Measurements from ENCODE around the gene THBS1. TPM values are rescaled to one million over a fixed set of nuclear protein-coding genes. Genes with fewer than 3 reads are reported as not detected.

Gene THBS1
- total and polyA plus RNA-seq, 4 experiments from 2014 or later: 0.77 to 7.6 (median 2.6) TPM

- intact Hi-C loops (cut with micrococcal nuclease): no loop called here
- Mint-ChIP-seq H3K36me3 (no peaks in the 10 kb centered on the region), H3K27ac (no peak overlapping the region), H3K9me3 (peaks cover 1 to 19% (median 12%) of the 10 kb centered on the region in 8 donors), H3K27me3 (peaks cover 1% of the 10 kb centered on the region in 2 donors), H3K4me1 (peaks cover 0 to 2% (median under 1%) of the 10 kb centered on the region in 4 donors), H3K4me3 (no peak overlapping the region)
- H3K27ac ChIP-seq (ENCODE audit: low read depth, low read length): no peak overlapping the region
- H3K27me3 ChIP-seq (ENCODE audit: insufficient read depth, low read length): no peaks in the 10 kb centered on the region
- H3K4me1 ChIP-seq (ENCODE audit: insufficient read depth, low read length): no peaks in the 10 kb centered on the region
- CTCF ChIA-PET (ENCODE audit: partially characterized antibody): interaction anchor here (1.1 to 2.8 kb wide), 5 partner anchors 11 to 152 kb away, joined by 3 to 7 read pairs (median 4); no protein-coding TSS in a partner anchor
- DNase-seq: no peak
- no peak overlapping the region for H3K4me3 ChIP-seq (ENCODE audit: low read length in 2 of 2)
- no peaks in the 10 kb centered on the region for H3K36me3 ChIP-seq (ENCODE audit: insufficient read depth, low read length)
- POLR2A ChIA-PET (ENCODE audit: partially characterized antibody): interaction anchor here (0.8 to 8.8 kb wide), 2 partner anchors 19 to 25 kb away, joined by 3 to 59 read pairs; no protein-coding TSS in a partner anchor
- H3K9me3 ChIP-seq (ENCODE audit: control insufficient read depth in 1 of 2, low read length in 2 of 2): no peaks in the 10 kb centered on the region
These were observed 24.3 kb downstream of the THBS1 start for GRCh38 chr15:39605146-39605545.

- H3K4me3 ChIP-seq (ENCODE audit: low read length in 2 of 2): no peak overlapping the region
- Mint-ChIP-seq H3K27ac (peak overlapping the region in 1 of 7 donors; percentile 52), H3K27me3 (peaks cover 1 to 3% of the 10 kb centered on the region in 2 donors), H3K36me3 (peaks cover 11 to 17% of the 10 kb centered on the region in 2 donors), H3K9me3 (peaks cover 9 to 44% (median 37%) of the 10 kb centered on the region in 8 donors), H3K4me3 (no peak overlapping the region), H3K4me1 (peaks cover 0 to 2% (median under 1%) of the 10 kb centered on the region in 4 donors)
- H3K4me1 ChIP-seq (ENCODE audit: insufficient read depth, low read length): no peaks in the 10 kb centered on the region
- CTCF ChIA-PET (ENCODE audit: partially characterized antibody): interaction anchor here (1.0 kb wide), 1 partner anchor 27 kb away, joined by 3 read pairs; no protein-coding TSS in a partner anchor
- H3K9me3 ChIP-seq (ENCODE audit: control insufficient read depth in 1 of 2, low read length in 2 of 2): peaks cover 0 to 3% of the 10 kb centered on the region in 2 donors
- POLR2A ChIA-PET (ENCODE audit: partially characterized antibody): interaction anchor here (1.6 to 8.8 kb wide), 2 partner anchors 15 to 19 kb away, joined by 4 to 59 read pairs; no protein-coding TSS in a partner anchor
- no peaks in the 10 kb centered on the region for H3K27me3 ChIP-seq (ENCODE audit: insufficient read depth, low read length)
- intact Hi-C loops (cut with micrococcal nuclease): no loop called here
- no peak overlapping the region for H3K27ac ChIP-seq (ENCODE audit: low read depth, low read length)
- DNase-seq: no peak
- no peaks in the 10 kb centered on the region for H3K36me3 ChIP-seq (ENCODE audit: insufficient read depth, low read length)
These were observed 27.6 kb downstream of the THBS1 start for GRCh38 chr15:39608185-39609139.

- peaks cover 16 to 17% of the 10 kb centered on the region in 2 donors for H3K36me3 Mint-ChIP-seq
- Histone ChIP-seq H3K4me3 (ENCODE audit: low read length in 2 of 2) (no peak overlapping the region), H3K4me1 (ENCODE audit: insufficient read depth, low read length) (no peaks in the 10 kb centered on the region), H3K27ac (ENCODE audit: low read depth, low read length) (no peak overlapping the region), H3K9me3 (ENCODE audit: control insufficient read depth in 1 of 2, low read length in 2 of 2) (peaks cover 0 to 3% of the 10 kb centered on the region in 2 donors), H3K27me3 (ENCODE audit: insufficient read depth, low read length) (no peaks in the 10 kb centered on the region), H3K36me3 (ENCODE audit: insufficient read depth, low read length) (no peaks in the 10 kb centered on the region)
- H3K9me3 Mint-ChIP-seq: peaks cover 10 to 52% (median 43%) of the 10 kb centered on the region in 8 donors
- H3K4me3 Mint-ChIP-seq: no peak overlapping the region
- POLR2A ChIA-PET (ENCODE audit: partially characterized antibody): interaction anchor here (0.5 to 8.8 kb wide), 3 partner anchors 14 to 18 kb away, joined by 3 to 59 read pairs (median 4); no protein-coding TSS in a partner anchor
- DNase-seq: no peak
- CTCF ChIA-PET (ENCODE audit: partially characterized antibody): interaction anchor here (1.2 to 2.9 kb wide), 4 partner anchors 10 to 21 kb away, joined by 3 to 12 read pairs (median 8); no protein-coding TSS in a partner anchor
- H3K27me3 Mint-ChIP-seq: peaks cover 1 to 3% of the 10 kb centered on the region in 2 donors
- no peak overlapping the region for H3K27ac Mint-ChIP-seq
- intact Hi-C loops (cut with micrococcal nuclease): no loop called here
- H3K4me1 Mint-ChIP-seq: peaks cover 0 to 2% (median under 1%) of the 10 kb centered on the region in 4 donors
These were observed 28.5 kb downstream of the THBS1 start for GRCh38 chr15:39609166-39609916.

- H3K4me1 ChIP-seq (ENCODE audit: insufficient read depth, low read length): no peaks in the 10 kb centered on the region
- DNase-seq: no peak
- Mint-ChIP-seq H3K36me3 (peaks cover 16 to 17% of the 10 kb centered on the region in 2 donors), H3K4me3 (no peak overlapping the region), H3K27me3 (peaks cover 1 to 3% of the 10 kb centered on the region in 2 donors), H3K4me1 (peaks cover 0 to 2% (median under 1%) of the 10 kb centered on the region in 4 donors), H3K27ac (peak overlapping the region in 1 of 7 donors; percentile 29), H3K9me3 (peaks cover 10 to 56% (median 43%) of the 10 kb centered on the region in 8 donors)
- POLR2A ChIA-PET (ENCODE audit: partially characterized antibody): interaction anchor here (0.7 to 8.8 kb wide), 3 partner anchors 12 to 1157 kb away, joined by 3 to 59 read pairs (median 3); partner anchors contain the start of gene FAM98B
- no peaks in the 10 kb centered on the region for H3K27me3 ChIP-seq (ENCODE audit: insufficient read depth, low read length)
- H3K27ac ChIP-seq (ENCODE audit: low read depth, low read length): no peak overlapping the region
- no peaks in the 10 kb centered on the region for H3K36me3 ChIP-seq (ENCODE audit: insufficient read depth, low read length)
- CTCF ChIA-PET (ENCODE audit: partially characterized antibody): interaction anchor here (1.2 to 2.9 kb wide), 4 partner anchors 12 to 19 kb away, joined by 3 to 12 read pairs (median 8); no protein-coding TSS in a partner anchor
- H3K9me3 ChIP-seq (ENCODE audit: control insufficient read depth in 1 of 2, low read length in 2 of 2): peaks cover 0 to 3% of the 10 kb centered on the region in 2 donors
- H3K4me3 ChIP-seq (ENCODE audit: low read length in 2 of 2): no peak overlapping the region
- intact Hi-C loops (cut with micrococcal nuclease): no loop called here
These were observed 29.8 kb downstream of the THBS1 start for GRCh38 chr15:39610665-39611064.

- H3K4me3 Mint-ChIP-seq: no peak overlapping the region
- Histone ChIP-seq H3K27me3 (ENCODE audit: insufficient read depth, low read length) (no peaks in the 10 kb centered on the region), H3K36me3 (ENCODE audit: insufficient read depth, low read length) (no peaks in the 10 kb centered on the region), H3K27ac (ENCODE audit: low read depth, low read length) (no peak overlapping the region), H3K4me1 (ENCODE audit: insufficient read depth, low read length) (no peaks in the 10 kb centered on the region), H3K4me3 (ENCODE audit: low read length in 2 of 2) (no peak overlapping the region), H3K9me3 (ENCODE audit: control insufficient read depth in 1 of 2, low read length in 2 of 2) (peaks cover 0 to 3% of the 10 kb centered on the region in 2 donors)
- peaks cover 0 to 4% (median under 1%) of the 10 kb centered on the region in 4 donors for H3K4me1 Mint-ChIP-seq
- peaks cover 16 to 17% of the 10 kb centered on the region in 2 donors for H3K36me3 Mint-ChIP-seq
- ChIA-PET CTCF (ENCODE audit: partially characterized antibody) (interaction anchor here (1.3 kb wide), 1 partner anchor 31 kb away, joined by 4 read pairs; no protein-coding TSS in a partner anchor), POLR2A (ENCODE audit: partially characterized antibody) (no interaction called here)
- no peak for DNase-seq
- peaks cover 6 to 54% (median 41%) of the 10 kb centered on the region in 8 donors for H3K9me3 Mint-ChIP-seq
- intact Hi-C loops (cut with micrococcal nuclease): no loop called here
- H3K27me3 Mint-ChIP-seq: peaks cover 0 to 2% of the 10 kb centered on the region in 2 donors
- no peak overlapping the region for H3K27ac Mint-ChIP-seq
These were observed 32.4 kb downstream of the THBS1 start for GRCh38 chr15:39613271-39613670.

- Mint-ChIP-seq H3K9me3 (peaks cover 5 to 48% (median 36%) of the 10 kb centered on the region in 8 donors), H3K4me1 (peaks cover 0 to 3% (median 0%) of the 10 kb centered on the region in 4 donors), H3K27me3 (peaks cover 0 to 2% of the 10 kb centered on the region in 2 donors), H3K36me3 (peaks cover 16 to 17% of the 10 kb centered on the region in 2 donors), H3K4me3 (no peak overlapping the region), H3K27ac (no peak overlapping the region)
- no peaks in the 10 kb centered on the region for H3K27me3 ChIP-seq (ENCODE audit: insufficient read depth, low read length)
- ChIA-PET POLR2A (ENCODE audit: partially characterized antibody) (no interaction called here), CTCF (ENCODE audit: partially characterized antibody) (no interaction called here)
- no peaks in the 10 kb centered on the region for H3K36me3 ChIP-seq (ENCODE audit: insufficient read depth, low read length)
- no peak overlapping the region for H3K27ac ChIP-seq (ENCODE audit: low read depth, low read length)
- no peak for DNase-seq
- H3K4me1 ChIP-seq (ENCODE audit: insufficient read depth, low read length): no peaks in the 10 kb centered on the region
- H3K9me3 ChIP-seq (ENCODE audit: control insufficient read depth in 1 of 2, low read length in 2 of 2): peaks cover 0 to 3% of the 10 kb centered on the region in 2 donors
- H3K4me3 ChIP-seq (ENCODE audit: low read length in 2 of 2): no peak overlapping the region
- intact Hi-C loops (cut with micrococcal nuclease): no loop called here
These were observed 33.0 kb downstream of the THBS1 start for GRCh38 chr15:39613861-39614260.

Measured in CD4-positive, alpha-beta memory T cell (primary cell).